Measurements from ENCODE around the gene VPS25.
"Not testable (repeated sequence)": the region's sequence is repeated elsewhere in the genome, so short reads cannot be mapped to it uniquely, and the experiment has no call there.

The VPS25 gene

GRCh38 chr17:42773290-42774035 is at the start of gene VPS25:
VPS25 (plus strand) TSS chr17:42773449; CDS start chr17:42773476, 27 bp downstream.
- Mint-ChIP-seq H3K27me3 (peaks cover 8% of the 10 kb centered on the region), H3K27ac (peak within 1 kb of the TSS; percentile 92), H3K9me3 (no peaks in the 10 kb centered on the region), H3K4me1 (ENCODE audit: low read depth) (peaks cover 37% of the 10 kb centered on the region), H3K36me3 (ENCODE audit: low read depth) (peaks cover 45% of the 10 kb centered on the region), H3K4me3 (peak within 1 kb of the TSS; percentile 99)
- intact Hi-C loops (cut with micrococcal nuclease), result no loop called here

GRCh38 chr17:42723636-42724035 is 49.6 kb upstream of the VPS25 start:
- H3K36me3 Mint-ChIP-seq (ENCODE audit: low read depth), result peaks cover 95% of the 10 kb centered on the region
- intact Hi-C loops (cut with micrococcal nuclease), result loop anchor here (5.0 kb wide), 1 partner anchor 209 kb away; no protein-coding TSS in a partner anchor
- H3K9me3 Mint-ChIP-seq, result no peaks in the 10 kb centered on the region
- no peak overlapping the region for H3K4me3 Mint-ChIP-seq
- H3K27me3 Mint-ChIP-seq, result no peaks in the 10 kb centered on the region
- no peaks in the 10 kb centered on the region for H3K4me1 Mint-ChIP-seq (ENCODE audit: low read depth)
- no peak overlapping the region for H3K27ac Mint-ChIP-seq

GRCh38 chr17:42725143-42725542 is 48.1 kb upstream of the VPS25 start:
- intact Hi-C loops (cut with micrococcal nuclease), result no loop called here
- Mint-ChIP-seq H3K27ac (no peak overlapping the region), H3K36me3 (ENCODE audit: low read depth) (peaks cover 99% of the 10 kb centered on the region), H3K4me3 (no peak overlapping the region), H3K27me3 (no peaks in the 10 kb centered on the region), H3K9me3 (no peaks in the 10 kb centered on the region), H3K4me1 (ENCODE audit: low read depth) (no peaks in the 10 kb centered on the region)

GRCh38 chr17:42740699-42741098 is 32.5 kb upstream of the VPS25 start:
- H3K27ac Mint-ChIP-seq, result no peak overlapping the region
- intact Hi-C loops (cut with micrococcal nuclease), result no loop called here

GRCh38 chr17:42742916-42743315 is 30.3 kb upstream of the VPS25 start:
- H3K4me3 Mint-ChIP-seq; H3K9me3 Mint-ChIP-seq; H3K27ac Mint-ChIP-seq; intact Hi-C loops (cut with micrococcal nuclease): not testable (repeated sequence)
- Mint-ChIP-seq H3K4me1 (ENCODE audit: low read depth) (peaks cover 16% of the 10 kb centered on the region), H3K36me3 (ENCODE audit: low read depth) (peaks cover 11% of the 10 kb centered on the region), H3K27me3 (peaks cover 20% of the 10 kb centered on the region)

More at GRCh38 chr17:42740699-42741098, 32.5 kb upstream of the VPS25 start:
- no peak overlapping the region for H3K4me3 Mint-ChIP-seq
- no peaks in the 10 kb centered on the region for H3K9me3 Mint-ChIP-seq
- peaks cover 11% of the 10 kb centered on the region for H3K36me3 Mint-ChIP-seq (ENCODE audit: low read depth)
- H3K4me1 Mint-ChIP-seq (ENCODE audit: low read depth), result peaks cover 16% of the 10 kb centered on the region
- peaks cover 6% of the 10 kb centered on the region for H3K27me3 Mint-ChIP-seq

GRCh38 chr17:42743595-42744282 is 29.5 kb upstream of the VPS25 start:
- peak overlapping the region; percentile 76 for H3K27ac Mint-ChIP-seq
- peak overlapping the region; percentile 82 for H3K4me3 Mint-ChIP-seq
- H3K4me1 Mint-ChIP-seq (ENCODE audit: low read depth), result peaks cover 16% of the 10 kb centered on the region
- H3K27me3 Mint-ChIP-seq, result peaks cover 26% of the 10 kb centered on the region
- H3K36me3 Mint-ChIP-seq (ENCODE audit: low read depth), result peaks cover 11% of the 10 kb centered on the region
- no peaks in the 10 kb centered on the region for H3K9me3 Mint-ChIP-seq
- intact Hi-C loops (cut with micrococcal nuclease), result no loop called here

GRCh38 chr17:42744283-42744805 is 28.9 kb upstream of the VPS25 start:
- peaks cover 16% of the 10 kb centered on the region for H3K4me1 Mint-ChIP-seq (ENCODE audit: low read depth)
- H3K27me3 Mint-ChIP-seq, result peaks cover 30% of the 10 kb centered on the region
- peaks cover 11% of the 10 kb centered on the region for H3K36me3 Mint-ChIP-seq (ENCODE audit: low read depth)
- no peaks in the 10 kb centered on the region for H3K9me3 Mint-ChIP-seq
- intact Hi-C loops (cut with micrococcal nuclease), result no loop called here
- H3K4me3 Mint-ChIP-seq, result peak overlapping the region; percentile 82
- peak overlapping the region; percentile 76 for H3K27ac Mint-ChIP-seq

- Mint-ChIP-seq H3K9me3 (no peaks in the 10 kb centered on the region), H3K27ac (peak within 1 kb of the TSS; percentile 76), H3K27me3 (peaks cover 32% of the 10 kb centered on the region), H3K36me3 (ENCODE audit: low read depth) (peaks cover 11% of the 10 kb centered on the region), H3K4me3 (peak within 1 kb of the TSS; percentile 82), H3K4me1 (ENCODE audit: low read depth) (peaks cover 16% of the 10 kb centered on the region)
- intact Hi-C loops (cut with micrococcal nuclease), result no loop called here
Measured at GRCh38 chr17:42744806-42745617, 28.2 kb upstream of the VPS25 start, which contains the start of gene EZH1. EZH1 (minus strand) TSS chr17:42745040; CDS start chr17:42728941, 16,099 bp downstream.

GRCh38 chr17:42748202-42748907 is 24.9 kb upstream of the VPS25 start:
- H3K9me3 Mint-ChIP-seq, result no peaks in the 10 kb centered on the region
- H3K4me1 Mint-ChIP-seq (ENCODE audit: low read depth), result peaks cover 22% of the 10 kb centered on the region
- intact Hi-C loops (cut with micrococcal nuclease), result no loop called here
- peaks cover 38% of the 10 kb centered on the region for H3K27me3 Mint-ChIP-seq
- no peak overlapping the region for H3K4me3 Mint-ChIP-seq
- H3K27ac Mint-ChIP-seq, result no peak overlapping the region
- peaks cover 6% of the 10 kb centered on the region for H3K36me3 Mint-ChIP-seq (ENCODE audit: low read depth)

GRCh38 chr17:42748908-42749798 is 24.1 kb upstream of the VPS25 start:
- intact Hi-C loops (cut with micrococcal nuclease), result no loop called here
- Mint-ChIP-seq H3K36me3 (ENCODE audit: low read depth) (peaks cover 6% of the 10 kb centered on the region), H3K4me1 (ENCODE audit: low read depth) (peaks cover 15% of the 10 kb centered on the region), H3K27me3 (peaks cover 45% of the 10 kb centered on the region), H3K9me3 (no peaks in the 10 kb centered on the region), H3K27ac (no peak overlapping the region), H3K4me3 (no peak overlapping the region)

- Mint-ChIP-seq H3K27me3 (peaks cover 44% of the 10 kb centered on the region), H3K4me1 (ENCODE audit: low read depth) (peaks cover 17% of the 10 kb centered on the region), H3K36me3 (ENCODE audit: low read depth) (no peaks in the 10 kb centered on the region), H3K4me3 (no peak overlapping the region), H3K9me3 (no peaks in the 10 kb centered on the region), H3K27ac (no peak overlapping the region)
- intact Hi-C loops (cut with micrococcal nuclease), result no loop called here
Measured at GRCh38 chr17:42750739-42751344, 22.4 kb upstream of the VPS25 start.

- Mint-ChIP-seq H3K4me3 (no peak overlapping the region), H3K27me3 (peaks cover 44% of the 10 kb centered on the region), H3K27ac (no peak overlapping the region), H3K36me3 (ENCODE audit: low read depth) (no peaks in the 10 kb centered on the region), H3K4me1 (ENCODE audit: low read depth) (peaks cover 24% of the 10 kb centered on the region), H3K9me3 (no peaks in the 10 kb centered on the region)
- intact Hi-C loops (cut with micrococcal nuclease), result no loop called here
Measured at GRCh38 chr17:42751628-42752027, 21.6 kb upstream of the VPS25 start.

Measured in dendritic cell treated with granulocyte-macrophage colony-stimulating factor and Interleukin-4, amounts not matched to agents 40 ng/mL and 50 ng/mL, for 4 days (primary cell).